Colonic mucosa (tissue), 4 donors: Measurements from ENCODE around the gene HMGN3. TPM values are rescaled to one million over a fixed set of nuclear protein-coding genes. Genes with fewer than 3 reads are reported as not detected.

Experiments
- DNase-seq: peaks from one replicate; pipeline ENCODE4 v3.0.0-alpha.2; 2020
- H3K27ac ChIP-seq: fragments of 200-600 bp; one replicate; pipeline ENCODE4 v1.8.0; 2021
- H3K27me3 ChIP-seq: fragments of 200-600 bp; one replicate; pipeline ENCODE4 v1.8.0; 2021
- H3K36me3 ChIP-seq: fragments of 200-600 bp; one replicate; pipeline ENCODE4 v1.8.0; 2021
- H3K4me1 ChIP-seq: fragments of 200-600 bp; one replicate; pipeline ENCODE4 v1.8.0; 2021; ENCODE audit warnings: mild to moderate bottlenecking
- H3K4me3 ChIP-seq: fragments of 200-600 bp; one replicate; pipeline ENCODE4 v1.8.0; 2021
- H3K9ac ChIP-seq, 2 donors: one replicate each; pipeline ENCODE4 v1.7.0; 2013; ENCODE audit warnings: control low read depth in 2 of 2, low read depth in 2 of 2, low read length in 2 of 2
- H3K9me3 ChIP-seq: fragments of 200-600 bp; one replicate; pipeline ENCODE4 v1.8.0; 2021
- CTCF ChIP-seq: fragments of 200-600 bp; IDR thresholded peaks from one replicate; pipeline ENCODE4 v1.8.0; 2022; ENCODE audit warnings: antibody characterized with exemption, mild to moderate bottlenecking
- intact Hi-C: fragments of 100-400 bp; cut with DNase I; formaldehyde crosslinking; loops from one replicate; pipeline ENCODE4 v1.14.1; 2022
- total RNA-seq, 2 donors: library from RNA; stranded (reverse); fragmentation: NEBNext Ultra II Directional in 1 of 2; extraction: Animal tissue kit (Norgen Biotek cat#: 25700) in 1 of 2; gene quantifications; one replicate each; pipeline ENCODE4 v1.2.1, GENCODE V29; 2021
- donor health status: healthy.
- donor health status: DM: no; HTN: no; CAD: no.
- donor health status: DM: no; HTN: no; CAD: no.

HMGN3 gene
- total RNA-seq, 2 donors from 2014 or later = 30.3 to 31.0 TPM

DNA sequence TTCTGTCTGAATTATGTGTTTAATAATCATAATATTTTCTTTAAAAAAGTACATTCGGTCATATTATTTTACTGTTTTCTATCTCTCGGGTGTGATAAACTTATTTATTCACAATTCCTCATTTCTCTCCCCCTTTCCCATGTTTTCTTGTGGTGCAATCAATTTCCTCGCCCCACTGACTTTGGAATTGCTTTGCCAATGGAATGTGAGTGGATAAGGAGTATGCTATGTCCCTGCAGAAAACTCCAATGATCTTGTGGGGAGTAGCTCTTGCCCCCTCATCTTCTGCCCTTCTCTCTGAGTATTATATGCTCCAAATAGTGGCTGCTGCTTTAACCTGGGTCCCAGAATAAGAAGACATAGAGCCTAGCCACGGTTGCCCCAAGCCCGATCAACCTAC, 64.1 kb downstream of the HMGN3 start:
- H3K4me1 ChIP-seq = no peaks in the 10 kb centered on the region
- TF ChIP-seq CTCF = no peak
- H3K9ac ChIP-seq = no peak overlapping the region
- DNase-seq = no peak
- H3K9me3 ChIP-seq = no peaks in the 10 kb centered on the region
- no peak overlapping the region for H3K4me3 ChIP-seq
- H3K27me3 ChIP-seq = no peaks in the 10 kb centered on the region
- no peak overlapping the region for H3K27ac ChIP-seq
- no peaks in the 10 kb centered on the region for H3K36me3 ChIP-seq
- intact Hi-C loops = no loop called here

- Histone ChIP-seq H3K27ac (no peak overlapping the region), H3K36me3 (no peaks in the 10 kb centered on the region), H3K9me3 (no peaks in the 10 kb centered on the region), H3K9ac (no peak overlapping the region), H3K27me3 (no peaks in the 10 kb centered on the region), H3K4me3 (no peak overlapping the region), H3K4me1 (no peaks in the 10 kb centered on the region)
- TF ChIP-seq CTCF = no peak
- intact Hi-C loops = no loop called here
- DNase-seq = no peak
Measured at GRCh38 chr6:79168695-79168980, 65.8 kb downstream of the HMGN3 start.

DNA sequence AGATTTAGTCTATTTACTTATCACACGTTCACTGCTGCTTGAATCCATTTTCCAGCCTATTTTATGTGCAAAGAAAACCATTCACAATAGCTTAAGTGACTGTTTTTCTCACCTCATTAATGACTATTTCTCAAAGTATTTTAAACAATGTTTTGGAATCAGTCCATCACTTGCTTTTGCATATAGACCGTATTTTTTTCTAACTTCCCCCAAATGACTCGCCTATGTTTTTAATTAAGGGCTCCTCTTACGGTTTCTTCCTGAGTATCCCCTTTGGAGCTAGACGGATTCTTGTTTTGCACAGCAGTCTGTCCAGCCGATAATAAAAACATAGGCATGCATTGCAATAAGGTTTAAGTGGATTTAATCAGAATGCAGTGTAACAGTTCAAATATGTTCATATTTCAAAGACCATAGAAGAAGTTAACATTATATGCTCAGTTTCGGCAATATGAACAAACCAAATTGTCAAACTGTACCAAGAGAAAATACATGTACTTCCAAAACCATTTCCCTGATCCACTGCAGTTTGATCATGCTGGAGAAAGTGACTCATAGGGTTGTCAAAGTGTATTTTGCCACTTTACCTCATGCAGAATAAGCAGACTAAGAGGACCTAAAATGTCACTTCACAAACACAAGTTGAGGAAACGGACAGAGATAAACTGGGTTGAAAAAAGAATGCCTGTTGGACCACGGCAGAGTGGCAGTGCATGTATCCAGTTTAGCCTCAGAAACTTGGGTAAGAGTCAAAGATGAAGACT, 66.4 kb downstream of the HMGN3 start:
- Histone ChIP-seq H3K9me3 (no peaks in the 10 kb centered on the region), H3K36me3 (no peaks in the 10 kb centered on the region), H3K4me3 (no peak overlapping the region), H3K27me3 (no peaks in the 10 kb centered on the region), H3K27ac (no peak overlapping the region), H3K9ac (no peak overlapping the region), H3K4me1 (no peaks in the 10 kb centered on the region)
- intact Hi-C loops = no loop called here
- no peak for TF ChIP-seq CTCF
- DNase-seq = no peak

DNA sequence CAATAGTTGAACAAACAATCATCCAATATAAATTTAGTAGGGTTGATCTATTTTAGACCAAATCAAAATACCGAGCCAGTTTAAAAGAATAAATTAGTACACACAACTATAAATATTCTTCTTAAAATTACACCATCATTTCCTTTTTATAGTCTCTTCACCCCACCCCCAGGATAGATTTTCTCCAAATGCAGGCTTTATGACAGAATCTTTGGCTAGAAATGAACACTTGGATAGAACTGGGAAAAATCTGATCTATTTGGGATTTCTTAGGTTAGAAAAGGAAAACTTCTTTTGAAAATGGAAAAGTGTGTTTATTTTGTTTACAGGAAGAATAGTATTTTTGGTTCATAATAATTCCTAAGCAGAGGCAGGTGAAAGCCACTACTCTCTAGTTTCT, 74.6 kb downstream of the HMGN3 start:
- no peak overlapping the region for H3K4me3 ChIP-seq
- no peak overlapping the region for H3K9ac ChIP-seq
- no peaks in the 10 kb centered on the region for H3K36me3 ChIP-seq
- no peaks in the 10 kb centered on the region for H3K9me3 ChIP-seq
- no peak for DNase-seq
- intact Hi-C loops = no loop called here
- no peak overlapping the region for H3K27ac ChIP-seq
- no peaks in the 10 kb centered on the region for H3K4me1 ChIP-seq
- H3K27me3 ChIP-seq = no peaks in the 10 kb centered on the region
- no peak for TF ChIP-seq CTCF

- no peak for DNase-seq
- Histone ChIP-seq H3K36me3 (no peaks in the 10 kb centered on the region), H3K4me1 (no peaks in the 10 kb centered on the region), H3K9ac (no peak overlapping the region), H3K27me3 (no peaks in the 10 kb centered on the region), H3K27ac (no peak overlapping the region), H3K4me3 (no peak overlapping the region), H3K9me3 (no peaks in the 10 kb centered on the region)
- no peak for TF ChIP-seq CTCF
- intact Hi-C loops = no loop called here
Measured at GRCh38 chr6:79158856-79159516, 75.5 kb downstream of the HMGN3 start.
